NCI-H2171 treated with DMSO at 0.1 percent for 48 hours (cell line): ENCODE results near the gene BCR.

Experiments
- DNase-seq: peaks from one replicate; lab custom pipeline; 2025; lab: John Stamatoyannopoulos, UW

Gene BCR

DNA sequence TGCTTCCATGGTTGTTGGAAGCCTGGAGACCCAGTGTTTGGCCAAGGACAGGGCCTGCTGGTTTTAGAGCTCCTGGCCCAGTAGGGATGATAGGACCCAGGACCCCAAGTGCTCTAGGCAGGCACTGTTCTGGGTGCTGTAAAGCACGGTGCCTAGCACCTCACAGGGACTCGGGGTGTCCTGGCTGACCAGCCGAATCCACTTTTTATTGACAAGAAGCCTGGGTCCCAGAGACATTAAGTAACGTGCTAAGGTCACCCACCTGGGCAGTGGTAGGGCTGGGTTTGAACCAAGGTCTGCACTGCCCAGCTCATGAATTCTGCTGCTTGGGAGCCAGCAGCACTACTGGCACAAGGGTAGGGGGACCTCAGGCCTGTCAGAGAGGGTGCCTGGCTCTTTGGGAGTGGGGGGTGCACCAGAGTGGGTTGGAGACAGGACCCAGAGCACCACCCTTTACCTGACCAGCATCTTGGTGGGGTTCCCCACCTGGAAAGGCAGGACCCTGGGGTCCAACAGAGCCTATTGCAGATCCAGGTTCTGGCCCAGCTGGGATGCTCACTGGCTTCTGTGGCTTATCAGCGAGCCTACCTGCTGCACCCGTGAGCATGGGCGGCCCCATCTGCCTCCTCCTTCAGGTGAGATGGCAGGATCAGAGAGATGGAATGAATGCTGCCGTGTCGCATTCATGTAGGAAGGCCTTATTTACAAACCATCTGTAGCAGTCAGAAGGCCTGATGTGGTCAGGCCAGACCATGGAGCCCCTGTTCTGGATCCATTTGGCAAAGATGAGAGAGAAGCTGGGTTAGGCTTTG lies 52.0 kb downstream of the BCR start:
- DNase-seq: no peak

DNA sequence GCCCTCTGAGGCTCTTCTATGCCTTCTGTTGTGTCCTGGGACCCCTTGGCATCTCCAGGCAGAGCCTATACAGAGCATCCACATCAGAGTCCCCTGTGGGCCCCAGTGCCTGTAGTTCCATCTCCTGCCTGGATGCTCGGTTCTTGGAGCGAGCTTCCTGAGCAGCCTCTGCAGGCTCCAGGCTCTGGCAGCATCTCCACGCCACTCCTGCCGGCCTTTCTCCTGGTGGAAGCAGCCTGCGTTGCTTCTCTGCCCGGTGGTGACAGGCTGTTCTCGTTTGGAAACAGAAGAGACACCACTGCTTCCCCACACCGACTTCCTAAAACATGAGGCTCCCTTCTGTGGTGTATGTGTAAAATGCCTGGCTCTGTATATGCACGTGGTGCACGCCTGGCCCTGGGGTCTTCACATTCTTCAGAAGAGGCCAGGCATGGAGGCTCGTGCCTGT lies 52.8 kb downstream of the BCR start:
- no peak for DNase-seq

GRCh38 chr22:23233752-23234408 lies 53.6 kb downstream of the BCR start:
- DNase-seq: no peak

- DNase-seq: no peak
These were observed 54.3 kb downstream of the BCR start for GRCh38 chr22:23234409-23235161.

DNA sequence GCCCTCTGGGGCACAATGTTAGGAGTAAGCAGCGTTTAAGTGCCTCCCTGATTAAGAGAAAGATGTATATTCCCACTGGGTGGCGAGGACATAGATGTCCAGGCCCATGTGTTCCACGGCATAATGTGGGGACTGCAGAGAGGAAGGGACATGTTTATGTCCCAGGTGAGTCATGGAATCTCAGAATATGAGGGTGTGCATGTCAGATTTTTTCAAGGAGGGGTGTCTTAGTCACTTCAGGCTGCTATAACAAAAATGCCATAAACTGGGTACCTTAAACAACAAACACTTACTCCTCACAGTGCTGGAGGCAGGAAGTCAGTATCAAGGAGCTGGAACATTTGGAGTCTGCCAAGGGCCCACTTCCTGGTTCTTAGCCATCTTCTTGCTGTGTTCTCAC lies 55.1 kb downstream of the BCR start:
- DNase-seq: no peak

DNA sequence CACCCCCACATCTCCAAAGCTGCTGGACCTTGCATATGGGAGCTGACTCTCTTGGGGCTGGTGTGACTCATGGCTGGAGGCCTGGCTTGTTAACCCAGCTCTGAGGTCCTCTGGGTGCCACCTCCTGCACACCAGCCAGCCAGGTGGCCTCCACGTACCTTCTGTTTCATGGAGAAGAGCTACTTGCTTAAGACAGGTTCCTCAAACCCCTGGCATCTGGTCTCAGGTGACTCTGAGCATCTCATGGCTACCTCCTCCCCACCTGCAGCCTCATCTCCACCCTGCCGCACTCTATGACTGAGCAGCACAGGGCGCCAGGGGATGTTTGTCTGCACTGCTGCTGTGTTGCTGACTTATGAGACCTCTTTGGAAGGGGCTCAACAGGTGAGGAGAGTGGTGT lies 55.7 kb downstream of the BCR start:
- no peak for DNase-seq

- DNase-seq: no peak
These were observed 56.3 kb downstream of the BCR start for GRCh38 chr22:23236440-23237184.

DNA sequence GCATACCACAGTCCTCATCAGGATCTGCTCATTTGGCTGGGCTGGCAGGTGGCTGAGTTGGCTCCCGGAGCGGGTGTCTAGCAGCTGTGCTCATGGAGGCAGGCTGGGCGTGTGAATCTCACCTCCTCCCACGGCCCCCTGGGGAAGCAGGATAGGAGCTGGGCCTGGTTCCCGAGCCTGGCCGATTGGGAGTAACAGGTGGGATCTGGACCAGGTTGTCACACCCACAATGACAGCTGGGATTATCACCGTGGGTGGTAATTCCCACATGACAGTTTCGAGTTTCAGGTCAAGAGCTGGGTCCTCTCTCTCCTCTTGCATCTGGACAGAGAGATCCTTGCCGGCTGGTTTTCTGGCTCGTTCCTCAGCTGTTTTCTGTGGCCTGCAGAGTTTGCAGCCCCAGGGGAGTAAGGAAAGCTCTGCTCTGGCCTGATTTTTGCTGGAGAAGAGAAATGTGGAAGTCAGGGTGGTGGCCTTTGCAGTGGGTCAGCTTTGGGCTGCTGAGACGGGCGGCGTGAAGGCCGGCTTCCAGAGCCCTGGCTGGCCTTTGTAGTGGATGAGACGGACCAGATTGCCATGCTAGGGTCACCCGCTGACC lies 57.0 kb downstream of the BCR start:
- DNase-seq: peak; percentile 98

DNA sequence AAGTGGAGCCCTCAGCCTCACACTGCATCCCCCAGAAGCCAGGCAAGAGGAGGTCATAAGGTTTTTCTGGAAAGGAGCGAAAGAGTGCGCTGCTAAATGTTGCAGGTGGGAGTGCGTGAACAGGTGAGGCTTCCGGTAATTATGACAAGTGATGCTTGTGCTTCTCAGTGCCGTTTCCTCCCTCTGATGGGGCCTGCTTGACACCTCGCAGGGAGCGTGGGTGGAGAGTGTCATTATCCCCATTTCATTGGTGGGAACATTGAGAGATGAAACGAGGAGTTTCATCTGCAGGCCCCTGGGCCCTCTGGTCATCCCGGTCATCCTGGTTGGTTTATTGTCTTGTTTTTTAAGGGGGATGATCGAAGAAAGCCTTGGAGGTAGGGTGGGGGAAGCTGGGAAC lies 57.5 kb downstream of the BCR start:
- DNase-seq: no peak

- no peak for DNase-seq
These were observed 58.4 kb downstream of the BCR start for GRCh38 chr22:23238707-23239106.

DNA sequence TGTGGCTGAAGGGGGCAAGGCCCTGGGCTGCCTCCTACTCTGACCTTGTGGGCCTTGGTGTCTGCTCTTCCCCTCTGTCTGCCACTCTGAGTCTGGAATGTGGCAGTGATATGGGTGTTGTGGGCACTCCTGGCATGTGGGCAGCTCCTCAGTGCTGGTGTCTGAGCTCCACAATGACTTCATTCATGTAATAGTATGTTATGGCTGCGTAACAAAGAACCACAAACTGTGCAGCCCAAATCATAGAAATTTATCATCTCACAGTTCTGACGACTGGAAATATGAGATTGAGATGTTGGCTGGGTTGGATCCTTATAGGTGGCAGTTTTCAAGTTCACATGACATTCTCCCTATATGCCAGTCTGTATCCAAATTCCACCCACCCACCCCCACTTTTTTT lies 59.1 kb downstream of the BCR start:
- DNase-seq: no peak

- no peak for DNase-seq
These were observed 60.5 kb downstream of the BCR start for GRCh38 chr22:23240639-23241389.

DNA sequence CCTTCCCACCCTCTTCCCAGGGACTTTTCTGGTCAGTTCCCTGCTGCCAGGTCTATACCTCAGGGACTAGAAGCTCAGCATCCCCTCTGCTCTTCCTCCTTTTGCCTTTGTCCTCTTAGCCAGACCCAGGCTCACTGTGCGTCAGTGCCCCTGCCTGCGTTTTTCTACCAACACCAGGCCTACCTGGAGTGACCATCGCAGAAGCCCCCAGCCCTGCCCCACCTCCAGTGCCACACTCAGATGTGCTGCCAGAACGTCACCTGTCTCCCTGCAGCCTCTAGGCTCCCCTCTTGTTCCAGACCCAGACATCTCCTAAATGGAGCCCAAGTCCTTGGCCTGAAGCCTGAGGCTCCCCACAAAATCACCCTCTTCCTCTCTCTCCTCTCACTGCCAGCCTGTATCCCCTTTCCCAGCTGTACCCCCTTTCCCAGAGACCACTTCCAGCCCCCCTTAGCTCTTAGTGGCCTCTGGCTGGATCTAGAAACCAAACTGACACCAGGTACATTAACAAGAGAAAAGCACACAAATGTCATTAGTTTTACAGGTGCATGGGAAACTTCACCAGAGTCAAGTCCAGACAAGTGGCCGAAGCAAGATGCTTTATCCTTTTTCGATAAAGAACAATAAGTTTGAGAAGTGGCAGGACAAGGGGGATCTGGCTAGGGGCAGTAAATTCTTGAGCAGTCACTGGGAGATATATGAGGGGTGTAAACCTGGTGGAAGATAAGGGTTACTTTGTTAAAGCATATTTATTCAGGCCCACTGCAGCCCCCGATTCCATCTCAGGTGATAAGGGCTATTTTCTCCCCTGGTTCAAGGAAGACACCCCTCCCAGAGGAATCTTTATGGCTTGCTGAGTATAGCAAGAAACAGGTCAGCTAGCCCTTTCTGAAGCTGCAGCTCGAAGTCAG lies 61.5 kb downstream of the BCR start:
- DNase-seq: no peak

DNA sequence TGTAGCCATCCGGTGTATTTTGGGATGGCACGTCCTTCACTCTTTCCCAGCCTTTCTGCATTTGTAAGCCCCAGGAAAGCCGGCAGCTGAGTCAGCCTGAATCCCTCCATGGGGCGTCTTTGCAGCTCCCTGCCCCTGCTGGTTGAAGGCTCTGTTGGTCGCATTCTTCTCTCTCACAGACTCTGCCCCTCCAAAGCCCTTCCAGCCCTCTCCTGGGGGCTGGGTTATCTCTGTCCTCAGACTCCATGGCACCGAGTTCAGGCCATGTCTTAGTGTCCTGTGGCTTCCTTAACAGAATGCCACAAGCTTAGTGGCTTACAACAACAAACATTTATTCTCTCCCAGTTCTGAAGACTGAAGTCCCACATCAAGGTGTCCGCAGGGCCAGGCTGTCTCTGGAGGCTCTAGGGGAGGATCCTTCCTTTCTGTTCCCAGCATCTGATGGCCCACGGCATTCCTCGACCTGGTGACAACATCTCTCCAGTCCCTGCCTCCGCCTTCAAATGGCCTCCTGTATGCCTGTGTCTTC lies 62.2 kb downstream of the BCR start:
- no peak for DNase-seq

GRCh38 chr22:23243006-23243573 lies 62.8 kb downstream of the BCR start:
- DNase-seq: no peak

GRCh38 chr22:23243859-23244689 lies 63.8 kb downstream of the BCR start:
- no peak for DNase-seq

DNA sequence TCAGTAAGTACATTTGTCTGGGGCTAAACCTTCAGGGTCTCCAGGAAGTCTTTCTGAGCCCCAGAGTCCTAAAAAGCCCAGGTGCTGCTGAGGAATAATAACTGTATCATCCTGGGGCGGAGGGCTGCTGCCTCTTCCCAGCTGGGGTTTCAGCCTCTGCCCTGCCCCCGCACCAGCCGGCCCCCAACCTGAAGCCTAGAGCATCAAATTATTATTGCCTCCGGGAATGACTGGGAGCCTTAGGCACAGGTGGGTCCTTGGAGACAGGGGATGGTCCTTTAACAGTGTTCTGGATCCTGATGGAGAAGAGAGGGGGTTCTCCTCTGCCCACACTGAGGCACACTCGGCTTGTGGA lies 64.4 kb downstream of the BCR start:
- no peak for DNase-seq

GRCh38 chr22:23245045-23245798 lies 64.9 kb downstream of the BCR start:
- DNase-seq: no peak
